Limb (tissue), 2 donors: Measurements from ENCODE around the gene ODF4.

Experiments
- DNase-seq, 2 donors: peaks; one replicate each; pipeline ENCODE4 v3.0.0-alpha.2; 2016; ENCODE audit errors: extremely low spot score in 2 of 2

ODF4 gene, protein sequence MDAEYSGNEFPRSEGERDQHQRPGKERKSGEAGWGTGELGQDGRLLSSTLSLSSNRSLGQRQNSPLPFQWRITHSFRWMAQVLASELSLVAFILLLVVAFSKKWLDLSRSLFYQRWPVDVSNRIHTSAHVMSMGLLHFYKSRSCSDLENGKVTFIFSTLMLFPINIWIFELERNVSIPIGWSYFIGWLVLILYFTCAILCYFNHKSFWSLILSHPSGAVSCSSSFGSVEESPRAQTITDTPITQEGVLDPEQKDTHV

DNA sequence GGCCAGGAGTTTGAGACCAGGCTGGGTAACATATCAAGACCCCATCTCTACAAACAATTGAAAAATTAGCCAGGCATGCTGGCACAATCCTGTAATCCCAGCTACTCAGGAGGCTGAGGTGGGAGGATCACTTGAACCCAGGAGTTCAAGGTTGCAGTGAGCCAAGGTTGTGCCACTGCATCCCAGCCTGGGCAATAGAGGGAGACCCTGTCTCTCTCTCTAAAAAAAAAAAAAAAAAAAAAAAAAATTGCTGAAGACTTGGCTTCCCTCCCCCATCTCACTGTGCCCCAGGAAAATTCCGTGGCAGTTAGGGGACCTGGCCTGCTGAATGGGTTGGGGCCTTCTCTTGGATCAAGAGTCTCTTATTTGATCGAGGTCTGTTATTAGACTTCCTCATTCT lies at the start of gene ODF4:
Gene ODF4 (plus strand): TSS at position 301 of the 400 bp plus-strand sequence. CDS start 212 bp downstream, outside the sequence.
- no peak for DNase-seq

GRCh38 chr17:8290043-8290442 lies 49.6 kb upstream of the ODF4 start:
- DNase-seq: no peak

GRCh38 chr17:8292639-8293395 lies 46.8 kb upstream of the ODF4 start:
- DNase-seq: no peak

GRCh38 chr17:8294361-8294760 lies 45.3 kb upstream of the ODF4 start:
- DNase-seq: no peak

GRCh38 chr17:8294814-8295316 lies 44.8 kb upstream of the ODF4 start:
- no peak for DNase-seq

GRCh38 chr17:8300226-8300625 lies 39.4 kb upstream of the ODF4 start:
- DNase-seq: no peak

- peak; percentile 61 to 72 for DNase-seq
Measured at GRCh38 chr17:8300627-8301242, 38.9 kb upstream of the ODF4 start.

DNA sequence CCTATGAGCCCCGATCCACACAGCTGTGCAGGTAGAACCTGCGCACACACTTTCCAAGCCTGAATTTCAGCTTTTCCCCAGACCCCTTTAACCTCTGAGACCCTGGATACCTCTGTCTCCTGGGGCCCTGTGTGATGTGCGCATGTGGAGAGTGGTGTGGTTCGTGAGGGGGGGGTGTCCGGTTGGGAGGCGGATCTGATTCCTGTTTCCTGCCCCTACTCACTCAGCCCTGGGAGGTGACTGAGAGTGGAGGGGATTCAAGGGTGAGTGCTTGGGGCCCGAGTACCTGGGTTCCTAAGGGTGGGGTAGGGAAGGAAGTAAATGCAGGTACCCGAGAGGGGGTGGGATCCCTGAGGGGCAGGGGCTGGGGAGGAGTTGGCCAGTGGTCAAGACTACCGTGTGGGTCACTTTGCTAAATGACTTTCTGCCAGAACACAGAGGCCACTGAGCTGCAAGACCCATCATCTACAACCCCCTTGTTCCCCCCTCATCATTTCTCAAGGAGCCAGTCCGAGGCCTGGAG lies 29.0 kb upstream of the ODF4 start:
- DNase-seq: no peak

DNA sequence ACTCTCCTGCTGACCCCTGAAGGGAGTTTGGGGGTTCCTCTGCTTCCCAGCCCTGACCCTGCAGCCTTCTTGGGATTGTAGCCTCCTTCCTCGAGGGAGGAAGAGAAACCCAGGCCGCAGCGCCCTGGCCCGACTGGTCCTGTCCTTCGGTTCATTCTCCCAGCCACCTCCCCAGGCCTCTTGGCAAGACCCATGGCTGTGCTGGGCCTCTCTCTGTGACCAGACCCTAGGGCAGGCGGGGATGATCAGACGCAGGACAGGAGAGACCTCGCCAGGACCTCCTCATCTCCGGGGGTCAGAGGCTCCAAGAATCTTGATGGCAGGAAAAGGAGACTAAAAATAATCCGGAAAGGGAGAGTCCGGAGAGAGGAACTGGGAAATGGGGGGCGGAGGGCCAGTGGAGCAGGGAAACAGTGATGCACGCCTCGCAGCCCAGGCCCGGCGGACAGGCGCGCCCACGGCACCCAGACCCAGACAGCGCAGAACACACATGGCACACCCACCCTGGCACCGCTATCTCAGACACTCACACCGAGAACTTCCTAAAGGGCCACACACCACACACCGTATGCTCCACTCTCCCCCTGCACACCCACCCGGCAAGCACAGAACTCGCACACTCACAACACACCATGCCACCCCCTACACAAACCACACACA lies 28.4 kb upstream of the ODF4 start:
- DNase-seq: no peak

DNA sequence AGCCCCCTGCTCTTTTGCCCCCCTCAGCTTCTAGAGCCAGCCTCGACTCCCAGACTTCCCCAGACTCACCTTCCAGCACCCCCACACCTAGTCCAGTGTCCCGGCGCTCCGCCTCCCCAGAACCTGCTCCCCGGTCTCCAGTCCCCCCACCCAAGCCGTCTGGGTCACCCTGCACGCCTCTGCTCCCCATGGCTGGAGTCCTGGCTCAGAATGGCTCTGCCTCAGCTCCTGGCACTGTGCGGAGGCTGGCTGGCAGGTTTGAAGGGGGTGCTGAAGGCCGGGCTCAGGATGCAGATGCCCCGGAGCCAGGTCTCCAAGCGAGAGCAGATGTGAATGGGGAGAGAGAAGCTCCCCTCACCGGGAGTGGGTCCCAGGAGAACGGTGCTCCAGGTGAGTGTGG lies 27.4 kb upstream of the ODF4 start:
- no peak for DNase-seq

DNA sequence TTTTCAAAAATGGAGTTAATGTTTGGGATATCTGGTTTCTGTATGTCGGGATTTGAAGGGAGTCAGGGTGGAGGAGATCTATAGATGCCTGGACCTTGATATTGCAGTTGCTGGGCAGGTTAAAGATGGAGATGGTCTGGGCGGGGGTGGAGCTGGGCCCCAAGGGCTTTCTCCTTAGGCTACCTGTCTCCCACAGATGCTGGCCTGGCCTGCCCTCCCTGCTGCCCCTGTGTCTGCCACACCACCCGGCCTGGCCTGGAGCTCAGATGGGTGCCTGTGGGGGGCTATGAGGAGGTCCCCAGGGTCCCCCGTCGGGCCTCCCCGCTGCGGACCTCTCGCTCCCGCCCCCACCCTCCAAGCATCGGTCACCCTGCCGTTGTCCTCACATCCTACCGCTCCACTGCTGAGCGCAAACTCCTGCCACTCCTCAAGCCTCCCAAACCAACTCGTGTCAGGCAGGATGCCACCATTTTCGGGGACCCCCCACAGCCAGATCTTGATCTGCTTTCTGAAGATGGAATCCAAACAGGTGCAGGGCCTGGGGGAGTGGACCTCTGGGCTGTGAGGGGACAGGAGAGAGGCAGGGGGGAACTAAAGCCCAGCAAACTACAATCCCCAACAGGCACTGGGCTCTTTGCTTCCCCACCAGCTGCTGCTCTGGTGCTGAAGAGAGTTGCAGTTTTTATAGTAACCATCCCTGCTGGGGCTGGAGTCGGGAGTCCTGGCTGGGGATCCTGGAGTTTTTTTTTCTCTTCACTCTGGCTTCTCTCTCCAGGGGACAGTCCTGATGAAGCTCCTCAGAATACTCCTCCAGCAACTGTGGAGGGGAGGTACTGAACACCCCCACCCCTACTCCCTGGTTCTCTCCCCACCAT lies 26.7 kb upstream of the ODF4 start:
- no peak for DNase-seq

DNA sequence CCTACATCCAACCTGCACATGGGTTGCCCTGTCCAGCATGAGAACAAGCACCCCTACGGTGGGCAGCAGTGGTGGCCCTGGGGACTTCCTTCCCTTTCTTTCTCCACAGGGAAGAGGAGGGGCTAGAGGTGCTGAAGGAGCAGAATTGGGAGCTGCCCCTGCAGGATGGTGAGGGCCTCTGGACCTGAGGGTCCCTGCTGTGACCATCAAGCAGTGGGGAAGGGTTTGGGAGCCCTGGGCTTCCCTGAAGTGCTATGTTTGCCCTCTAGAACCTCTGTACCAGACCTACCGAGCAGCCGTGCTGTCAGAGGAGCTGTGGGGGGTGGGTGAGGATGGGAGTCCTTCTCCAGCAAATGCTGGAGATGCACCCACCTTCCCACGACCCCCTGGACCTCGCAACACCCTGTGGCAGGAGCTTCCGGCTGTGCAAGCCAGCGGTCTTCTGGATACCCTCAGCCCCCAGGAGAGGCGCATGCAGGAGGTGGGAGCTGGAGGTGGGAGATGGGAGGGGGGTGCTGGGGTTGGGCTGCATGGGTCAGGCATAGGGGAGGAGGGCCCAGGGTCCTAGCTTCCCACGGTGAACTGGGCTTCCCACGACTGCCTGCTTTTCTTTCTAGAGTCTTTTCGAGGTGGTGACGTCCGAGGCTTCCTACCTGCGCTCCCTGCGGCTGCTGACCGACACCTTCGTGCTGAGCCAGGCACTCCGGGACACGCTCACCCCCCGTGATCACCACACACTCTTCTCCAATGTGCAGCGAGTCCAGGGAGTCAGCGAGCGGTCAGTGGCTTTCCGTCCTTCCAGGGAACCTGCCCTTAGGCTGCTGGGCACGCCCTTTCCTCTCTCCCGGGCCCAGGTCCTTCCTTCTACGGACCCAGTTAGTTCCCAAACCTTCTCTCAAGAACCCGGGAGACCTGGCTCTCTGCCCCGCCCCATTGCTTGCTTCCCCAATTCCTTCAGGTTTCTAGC lies 24.6 kb upstream of the ODF4 start:
- DNase-seq: no peak

DNA sequence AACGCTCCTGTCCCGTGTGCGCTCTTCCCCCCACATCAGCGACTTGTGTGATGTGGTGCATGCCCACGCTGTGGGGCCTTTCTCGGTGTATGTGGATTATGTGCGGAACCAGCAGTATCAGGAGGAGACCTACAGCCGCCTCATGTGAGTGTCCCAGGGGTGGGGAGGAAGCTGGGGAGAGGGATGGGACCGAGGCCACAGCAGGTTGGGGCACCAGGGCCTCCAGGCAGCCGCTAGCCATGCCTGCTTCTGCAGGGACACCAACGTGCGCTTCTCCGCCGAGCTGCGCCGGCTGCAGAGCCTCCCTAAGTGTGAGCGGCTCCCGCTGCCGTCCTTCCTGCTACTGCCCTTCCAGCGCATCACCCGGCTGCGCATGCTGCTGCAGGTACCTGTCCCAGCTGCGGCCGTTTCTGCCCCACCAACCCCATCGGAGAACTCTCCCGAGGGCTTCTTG lies 23.8 kb upstream of the ODF4 start:
- no peak for DNase-seq

- no peak for DNase-seq
Measured at GRCh38 chr17:8318010-8318935, 21.4 kb upstream of the ODF4 start.

GRCh38 chr17:8320262-8320661 lies 19.4 kb upstream of the ODF4 start:
- DNase-seq: no peak

- DNase-seq: no peak
Measured at GRCh38 chr17:8320990-8321389, 18.6 kb upstream of the ODF4 start.

- DNase-seq: no peak
Measured at GRCh38 chr17:8322061-8322460, 17.6 kb upstream of the ODF4 start.

- DNase-seq: no peak
Measured at GRCh38 chr17:8324132-8324531, 15.5 kb upstream of the ODF4 start.
